HuH-7.5 (cell line): ENCODE measurements around the gene OR3A1.
"Not testable (repeated sequence)": the region's sequence is repeated elsewhere in the genome, so short reads cannot be mapped to it uniquely, and the experiment has no call there.

ENCODE experiments used
- DNase-seq: peaks from one replicate; pipeline ENCODE4 v3.0.0; 2011; ENCODE audit warnings: low spot score

OR3A1 gene

GRCh38 chr17:3298260-3298659, at the start of gene OR3A1:
OR3A1 (minus strand) TSS chr17:3298360; CDS start chr17:3292582, 5,778 bp downstream.
- DNase-seq: no peak

- not testable (repeated sequence) for DNase-seq
Measured at GRCh38 chr17:3342782-3343181, 44.6 kb upstream of the OR3A1 start.

- no peak for DNase-seq
Measured at GRCh38 chr17:3335876-3336275, 37.7 kb upstream of the OR3A1 start.

- no peak for DNase-seq
Measured at GRCh38 chr17:3318336-3318735, 20.2 kb upstream of the OR3A1 start.

GRCh38 chr17:3316836-3317235, 18.7 kb upstream of the OR3A1 start:
- DNase-seq: no peak

- no peak for DNase-seq
Measured at GRCh38 chr17:3308603-3309002, 10.4 kb upstream of the OR3A1 start.

GRCh38 chr17:3295632-3296031, 2.5 kb downstream of the OR3A1 start:
- no peak for DNase-seq

GRCh38 chr17:3293548-3293947, 4.6 kb downstream of the OR3A1 start:
- not testable (repeated sequence) for DNase-seq

- no peak for DNase-seq
Measured at GRCh38 chr17:3282901-3283300, 15.3 kb downstream of the OR3A1 start.

GRCh38 chr17:3276126-3276525, 22.0 kb downstream of the OR3A1 start:
- no peak for DNase-seq

GRCh38 chr17:3271072-3271848, 26.9 kb downstream of the OR3A1 start:
- no peak for DNase-seq

- no peak for DNase-seq
Measured at GRCh38 chr17:3260600-3260999, 37.6 kb downstream of the OR3A1 start.

GRCh38 chr17:3260163-3260562, 38.0 kb downstream of the OR3A1 start:
- DNase-seq: no peak

- DNase-seq: no peak
Measured at GRCh38 chr17:3256575-3256974, 41.6 kb downstream of the OR3A1 start.

- DNase-seq: not testable (repeated sequence)
Measured at GRCh38 chr17:3249013-3249412, 49.1 kb downstream of the OR3A1 start.

- DNase-seq: not testable (repeated sequence)
Measured at GRCh38 chr17:3244841-3245240, 53.3 kb downstream of the OR3A1 start.

- not testable (repeated sequence) for DNase-seq
Measured at GRCh38 chr17:3241044-3241443, 57.1 kb downstream of the OR3A1 start.
